Endodermal cell (in vitro differentiated cells): ENCODE data around the gene HYKK. TPM values are rescaled to one million over a fixed set of nuclear protein-coding genes. Genes with fewer than 3 reads are reported as not detected.
"Not testable (repeated sequence)": the region's sequence is repeated elsewhere in the genome, so short reads cannot be mapped to it uniquely, and the experiment has no call there.

ENCODE experiments used
- DNase-seq: peaks from one replicate; pipeline ENCODE4 v3.0.0-alpha.2; 2017
- H3K27ac ChIP-seq: 2 replicates; pipeline ENCODE4 v1.5.1; 2013; ENCODE audit warnings: mild to moderate bottlenecking, low read depth, low read length, moderate library complexity
- H3K27me3 ChIP-seq: 2 replicates; pipeline ENCODE4 v1.6.1; 2013; ENCODE audit warnings: mild to moderate bottlenecking, low read length, moderate library complexity; ENCODE audit not compliant: insufficient read depth, control insufficient read depth, poor library complexity, severe bottlenecking
- H3K36me3 ChIP-seq: 2 replicates; pipeline ENCODE4 v1.7.0; 2013; ENCODE audit warnings: mild to moderate bottlenecking, low read length, moderate library complexity; ENCODE audit not compliant: control insufficient read depth, insufficient read depth
- H3K4me1 ChIP-seq: one replicate; pipeline ENCODE4 v1.7.0; 2013; ENCODE audit warnings: low read length; ENCODE audit not compliant: control insufficient read depth, insufficient read depth
- H3K4me3 ChIP-seq: 2 replicates; pipeline ENCODE4 v1.5.1; 2013; ENCODE audit warnings: mild to moderate bottlenecking, low read length, moderate library complexity
- H3K9ac ChIP-seq: 2 replicates; pipeline ENCODE4 v1.6.1; 2013; ENCODE audit warnings: mild to moderate bottlenecking, low read length, moderate library complexity; ENCODE audit not compliant: poor library complexity, severe bottlenecking; ENCODE audit errors: extremely low read depth
- H3K9me3 ChIP-seq: 2 replicates; pipeline ENCODE4 v1.6.1; 2013; ENCODE audit warnings: mild to moderate bottlenecking, low read length, moderate library complexity; ENCODE audit not compliant: control insufficient read depth
- H3K27ac Mint-ChIP-seq: 2 replicates; pipeline ENCODE4 v1.8.0; 2020; ENCODE audit warnings: mixed read lengths
- H3K27me3 Mint-ChIP-seq: 2 replicates; pipeline ENCODE4 v1.8.0; 2021; ENCODE audit warnings: mild to moderate bottlenecking, mixed read lengths; ENCODE audit not compliant: insufficient read depth
- H3K36me3 Mint-ChIP-seq: 2 replicates; pipeline ENCODE4 v1.8.0; 2020; ENCODE audit warnings: low read depth, mixed read lengths
- H3K4me1 Mint-ChIP-seq: 2 replicates; pipeline ENCODE4 v1.8.0; 2020; ENCODE audit warnings: mixed read lengths
- H3K4me3 Mint-ChIP-seq: 2 replicates; pipeline ENCODE4 v1.8.0; 2020; ENCODE audit warnings: mild to moderate bottlenecking, moderate library complexity, mixed read lengths
- H3K9me3 Mint-ChIP-seq: 2 replicates; pipeline ENCODE4 v1.8.0; 2020; ENCODE audit warnings: mild to moderate bottlenecking, mixed read lengths
- WGBS, 2 experiments: methylation state at CpG; one replicate each; pipeline versions ENCODE4 v1.1.5 to v1.1.7; 2013; ENCODE audit warnings: missing lambda C conversion rate in 2 of 2, mixed read lengths in 1 of 2; ENCODE audit not compliant: insufficient coverage in 1 of 2, insufficient read length in 1 of 2; 5-methylcytosine and 5-hydroxymethylcytosine counted together
- total RNA-seq, 2 donors: library from RNA; stranded (reverse); fragmentation: NEBNext Ultra II Directional in 1 of 2; extraction: Animal tissue kit (Norgen Biotek cat#: 25700) in 1 of 2; gene quantifications; 2 replicates in 1 of 2; 3 replicates in 1 of 2; pipeline ENCODE4 v1.2.1, GENCODE V29; 2021
- TF ChIP-seq, protein P1 (sequence below): fragments of 200-600 bp; sonication (generic); conservative IDR thresholded peaks from 2 replicates; pipeline ENCODE4 v1.5.0; 2021; ENCODE audit warnings: antibody characterized with exemption, mild to moderate bottlenecking

The HYKK gene
- total RNA-seq, 2 donors from 2014 or later = 3.9 to 4.2 TPM

DNA sequence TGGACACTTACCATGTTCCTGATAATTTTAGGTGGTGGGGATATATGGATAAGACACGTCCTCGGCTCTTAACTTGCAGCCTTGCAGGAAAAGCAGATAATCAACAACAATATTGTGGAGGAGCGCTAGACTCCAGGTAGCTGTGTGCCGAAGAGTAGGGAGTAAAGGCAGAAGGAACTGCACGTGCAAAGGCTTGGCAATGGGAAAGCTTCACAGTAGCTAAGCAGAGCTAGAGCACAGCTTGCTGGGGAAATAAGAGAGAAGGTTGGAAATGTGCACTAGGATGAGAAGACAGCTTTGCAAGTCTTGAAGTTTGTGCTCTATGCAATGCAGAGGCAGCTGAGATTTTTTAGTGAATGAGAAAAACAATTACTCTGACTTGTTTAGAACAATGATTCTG is 45.2 kb downstream of the HYKK start:
- WGBS, 2 experiments = 88 to 94% methylated on average over 5 of the region's 5 CpGs
- Histone ChIP-seq H3K9ac (no peak overlapping the region), H3K9me3 (no peaks in the 10 kb centered on the region), H3K4me1 (no peaks in the 10 kb centered on the region), H3K27ac (no peak overlapping the region), H3K36me3 (peaks cover 29% of the 10 kb centered on the region), H3K27me3 (no peaks in the 10 kb centered on the region), H3K4me3 (no peak overlapping the region)
- no peak overlapping the region for H3K27ac Mint-ChIP-seq
- H3K9me3 Mint-ChIP-seq = peaks cover 2% of the 10 kb centered on the region
- no peak for DNase-seq
- TF ChIP-seq, protein P1, sequence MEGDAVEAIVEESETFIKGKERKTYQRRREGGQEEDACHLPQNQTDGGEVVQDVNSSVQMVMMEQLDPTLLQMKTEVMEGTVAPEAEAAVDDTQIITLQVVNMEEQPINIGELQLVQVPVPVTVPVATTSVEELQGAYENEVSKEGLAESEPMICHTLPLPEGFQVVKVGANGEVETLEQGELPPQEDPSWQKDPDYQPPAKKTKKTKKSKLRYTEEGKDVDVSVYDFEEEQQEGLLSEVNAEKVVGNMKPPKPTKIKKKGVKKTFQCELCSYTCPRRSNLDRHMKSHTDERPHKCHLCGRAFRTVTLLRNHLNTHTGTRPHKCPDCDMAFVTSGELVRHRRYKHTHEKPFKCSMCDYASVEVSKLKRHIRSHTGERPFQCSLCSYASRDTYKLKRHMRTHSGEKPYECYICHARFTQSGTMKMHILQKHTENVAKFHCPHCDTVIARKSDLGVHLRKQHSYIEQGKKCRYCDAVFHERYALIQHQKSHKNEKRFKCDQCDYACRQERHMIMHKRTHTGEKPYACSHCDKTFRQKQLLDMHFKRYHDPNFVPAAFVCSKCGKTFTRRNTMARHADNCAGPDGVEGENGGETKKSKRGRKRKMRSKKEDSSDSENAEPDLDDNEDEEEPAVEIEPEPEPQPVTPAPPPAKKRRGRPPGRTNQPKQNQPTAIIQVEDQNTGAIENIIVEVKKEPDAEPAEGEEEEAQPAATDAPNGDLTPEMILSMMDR = no peak
- no peak overlapping the region for H3K4me3 Mint-ChIP-seq
- peaks cover 29% of the 10 kb centered on the region for H3K36me3 Mint-ChIP-seq
- no peaks in the 10 kb centered on the region for H3K4me1 Mint-ChIP-seq
- H3K27me3 Mint-ChIP-seq = no peaks in the 10 kb centered on the region

DNA sequence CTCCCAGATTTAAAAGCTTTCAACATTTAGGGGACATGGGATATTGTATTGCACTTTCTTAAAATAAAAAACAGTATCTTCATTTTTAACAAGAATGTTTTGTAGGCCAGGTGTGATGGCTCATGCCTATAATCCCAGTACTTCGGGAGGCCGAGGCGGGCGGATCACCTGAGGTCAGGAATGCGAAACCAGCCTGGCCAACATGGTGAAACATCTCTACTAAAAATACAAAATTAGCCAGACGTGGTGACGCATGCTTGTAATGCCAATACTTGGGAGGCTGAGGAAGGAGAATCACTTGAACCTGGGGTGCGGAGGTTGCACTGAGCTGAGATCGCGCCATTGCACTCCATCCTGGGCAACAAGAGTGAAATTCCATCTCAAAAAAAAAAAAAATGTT is 52.8 kb downstream of the HYKK start:
- not testable (repeated sequence) for H3K36me3 ChIP-seq, H3K4me3 ChIP-seq, H3K27ac ChIP-seq, H3K27me3 Mint-ChIP-seq, H3K4me1 ChIP-seq, H3K27me3 ChIP-seq, H3K36me3 Mint-ChIP-seq, H3K27ac Mint-ChIP-seq, H3K9me3 Mint-ChIP-seq, H3K4me3 Mint-ChIP-seq, DNase-seq, H3K9ac ChIP-seq, H3K9me3 ChIP-seq
- peaks cover 17% of the 10 kb centered on the region for H3K4me1 Mint-ChIP-seq
- WGBS, 2 experiments = 92% methylated on average over 5 to 10 of the region's 10 CpGs

DNA sequence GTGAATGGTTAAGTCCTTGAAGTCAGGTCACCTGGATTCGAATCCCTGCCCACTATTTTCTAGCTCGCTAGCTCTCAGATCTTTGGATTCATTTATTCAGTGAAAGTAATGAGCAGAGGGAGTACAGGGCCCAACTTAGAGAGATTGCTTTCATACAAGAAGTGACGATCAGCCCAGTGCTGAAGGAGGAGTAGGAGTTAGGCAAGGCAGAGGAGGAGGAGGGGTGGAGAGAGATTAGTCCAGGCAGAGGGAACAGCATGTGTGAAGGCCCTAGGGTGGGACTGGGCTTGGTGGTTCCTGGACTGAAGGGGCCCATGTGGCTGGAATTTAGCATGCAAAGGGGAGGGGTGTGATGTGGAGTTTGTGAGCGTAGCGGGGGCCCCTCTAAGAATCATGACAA is 54.1 kb downstream of the HYKK start:
- no peaks in the 10 kb centered on the region for H3K36me3 Mint-ChIP-seq
- Histone ChIP-seq H3K4me3 (no peak overlapping the region), H3K27ac (no peak overlapping the region), H3K36me3 (no peaks in the 10 kb centered on the region), H3K4me1 (peaks cover 5% of the 10 kb centered on the region), H3K9ac (no peak overlapping the region), H3K27me3 (no peaks in the 10 kb centered on the region), H3K9me3 (no peaks in the 10 kb centered on the region)
- WGBS, 2 experiments = 92 to 93% methylated on average over 5 of the region's 5 CpGs
- no peak overlapping the region for H3K27ac Mint-ChIP-seq
- peaks cover 2% of the 10 kb centered on the region for H3K9me3 Mint-ChIP-seq
- H3K4me1 Mint-ChIP-seq = peaks cover 21% of the 10 kb centered on the region
- H3K4me3 Mint-ChIP-seq = no peak overlapping the region
- TF ChIP-seq, protein P1 = no peak
- no peak for DNase-seq
- H3K27me3 Mint-ChIP-seq = peaks cover 4% of the 10 kb centered on the region

DNA sequence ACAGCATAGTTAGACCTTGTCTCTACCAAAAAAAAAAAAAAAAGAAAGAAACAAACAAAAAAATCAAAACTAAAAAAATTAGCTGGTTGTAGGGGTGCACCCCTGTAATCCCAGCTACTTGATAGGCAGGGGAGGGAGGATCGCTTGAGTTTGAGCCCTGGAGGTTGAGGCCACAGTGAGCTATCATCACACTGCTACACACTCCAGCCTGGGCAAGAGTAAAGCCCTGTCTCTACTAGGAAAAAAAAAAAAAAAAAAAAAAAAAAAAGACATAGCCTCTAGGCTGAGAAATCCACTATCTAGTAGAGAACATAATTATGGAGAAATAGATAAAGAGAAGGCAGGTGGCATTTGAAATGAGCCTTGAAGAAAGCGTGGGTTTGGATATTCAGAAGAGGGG is 55.7 kb downstream of the HYKK start:
- Histone ChIP-seq H3K27ac (no peak overlapping the region), H3K9ac (no peak overlapping the region), H3K9me3 (no peaks in the 10 kb centered on the region), H3K4me3 (no peak overlapping the region), H3K4me1 (peaks cover 5% of the 10 kb centered on the region), H3K27me3 (no peaks in the 10 kb centered on the region), H3K36me3 (no peaks in the 10 kb centered on the region)
- Mint-ChIP-seq H3K27me3 (peaks cover 4% of the 10 kb centered on the region), H3K9me3 (no peaks in the 10 kb centered on the region), H3K36me3 (no peaks in the 10 kb centered on the region), H3K4me1 (peaks cover 27% of the 10 kb centered on the region), H3K4me3 (no peak overlapping the region), H3K27ac (no peak overlapping the region)
- TF ChIP-seq, protein P1 = no peak
- no peak for DNase-seq
- WGBS, 2 experiments = 88 to 90% methylated on average over 1 to 2 of the region's 2 CpGs
